ENCODE results near the gene ABCA4.

DNA sequence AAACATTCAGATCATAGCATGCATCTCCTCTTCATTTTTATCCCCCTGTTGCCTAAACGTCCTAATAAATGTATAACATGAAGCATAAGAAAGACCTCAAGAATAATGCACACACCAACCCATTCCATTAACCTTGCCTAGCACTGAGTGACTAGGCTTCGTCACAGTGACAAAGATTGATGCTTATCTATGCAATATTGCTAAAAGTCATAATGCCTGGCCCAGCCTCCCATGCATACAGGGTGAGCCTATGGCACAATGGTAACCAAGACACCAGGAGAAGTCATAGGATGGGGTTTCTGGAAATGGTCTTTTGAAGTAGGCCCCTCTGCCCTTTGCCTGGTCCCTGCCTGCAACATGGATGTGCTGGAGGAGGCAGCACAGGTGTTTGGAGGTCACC lies 33.8 kb downstream of the ABCA4 start:
- TF ChIP-seq CTCF (conservative IDR thresholded peaks at IDR 0.05; ENCODE audit: low read depth, low read length) (no peak), EZH2 (IDR thresholded peaks at IDR 0.05; ENCODE audit: low read length, unreplicated experiment) (no peak), EZH2phosphoT487 (IDR thresholded peaks at IDR 0.05; ENCODE audit: borderline replicate concordance, low read length) (no peak)
